ENCODE measurements around the gene TMEM125.

The TMEM125 gene

DNA sequence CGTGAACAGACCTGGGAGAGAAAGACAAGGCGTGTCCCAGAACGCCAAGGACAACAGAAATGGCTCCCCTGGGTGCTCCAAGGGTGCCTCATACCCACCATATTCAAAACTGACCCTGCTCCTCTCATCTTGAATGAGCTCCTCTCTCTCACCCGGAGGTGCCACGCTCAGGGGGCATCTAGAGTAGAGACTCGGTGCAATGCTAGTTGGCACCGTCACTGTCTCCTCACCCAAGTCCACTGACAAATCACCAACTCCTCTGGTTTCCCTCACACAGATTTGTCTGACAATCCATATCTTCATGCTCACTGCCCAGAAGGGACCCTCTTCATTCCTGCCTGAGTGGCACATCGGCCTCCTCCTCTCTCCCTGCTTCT, 5.0 kb downstream of the TMEM125 start:
- no peak for DNase-seq

GRCh38 chr1:43275826-43276620, 6.2 kb downstream of the TMEM125 start:
- DNase-seq, result no peak

- DNase-seq, result no peak
Measured at GRCh38 chr1:43276673-43277072, 6.9 kb downstream of the TMEM125 start.

DNA sequence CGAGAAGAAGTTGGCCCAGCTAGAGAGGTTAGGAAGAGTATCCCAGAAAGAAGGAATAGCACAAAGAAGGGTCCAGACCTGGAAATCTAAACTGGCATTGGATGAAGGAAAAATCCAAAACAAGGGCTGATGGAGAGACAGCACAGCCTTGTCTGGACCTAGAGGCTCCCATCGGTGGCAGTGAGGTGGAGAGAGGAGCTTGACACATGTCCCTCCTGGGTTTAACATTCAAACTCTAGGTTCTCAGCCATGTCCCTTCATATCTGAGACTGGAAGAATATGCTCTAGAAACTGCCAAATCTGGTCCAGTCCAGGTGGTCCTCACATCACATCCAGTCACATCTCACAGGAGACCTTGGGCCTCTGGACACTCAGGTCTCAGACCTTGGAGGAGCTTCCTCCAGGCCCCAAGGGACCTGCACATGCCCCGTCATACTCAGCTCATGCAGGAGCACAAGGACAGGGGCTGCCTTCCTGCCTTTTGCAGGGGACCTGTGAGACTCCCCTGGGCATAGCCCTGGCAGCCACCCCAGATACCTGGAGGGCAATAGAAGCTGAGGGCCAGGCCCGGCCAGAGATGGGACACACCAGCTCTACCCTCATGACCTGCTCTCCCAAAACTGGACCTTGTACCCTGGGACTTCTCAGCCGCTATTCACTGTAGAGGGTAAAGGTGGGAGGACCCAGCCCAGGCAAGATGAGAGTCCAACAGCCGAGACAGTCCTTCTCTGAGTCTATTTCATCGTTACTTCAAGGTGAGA, 7.5 kb downstream of the TMEM125 start:
- DNase-seq, result no peak

DNA sequence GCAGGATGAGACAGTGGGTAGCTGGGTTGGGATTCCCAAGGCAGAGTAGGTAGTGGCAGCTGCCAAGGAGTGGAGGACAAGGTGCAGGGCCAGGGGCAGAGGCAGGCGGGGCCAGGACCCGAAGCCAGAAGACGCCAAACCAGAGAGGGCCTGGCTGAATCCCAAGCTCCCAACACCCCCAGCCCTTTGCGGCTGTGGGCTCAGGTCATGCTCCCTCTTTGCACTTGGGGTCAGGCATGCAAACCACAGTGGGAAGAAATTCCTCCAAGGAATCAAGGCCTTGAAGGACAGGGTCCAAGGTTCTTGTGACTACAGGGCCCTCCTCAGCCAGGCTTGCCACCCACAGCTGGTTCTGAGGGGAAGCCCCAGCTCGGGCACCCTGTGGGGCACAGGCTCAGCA, 9.4 kb downstream of the TMEM125 start:
- DNase-seq, result no peak

DNA sequence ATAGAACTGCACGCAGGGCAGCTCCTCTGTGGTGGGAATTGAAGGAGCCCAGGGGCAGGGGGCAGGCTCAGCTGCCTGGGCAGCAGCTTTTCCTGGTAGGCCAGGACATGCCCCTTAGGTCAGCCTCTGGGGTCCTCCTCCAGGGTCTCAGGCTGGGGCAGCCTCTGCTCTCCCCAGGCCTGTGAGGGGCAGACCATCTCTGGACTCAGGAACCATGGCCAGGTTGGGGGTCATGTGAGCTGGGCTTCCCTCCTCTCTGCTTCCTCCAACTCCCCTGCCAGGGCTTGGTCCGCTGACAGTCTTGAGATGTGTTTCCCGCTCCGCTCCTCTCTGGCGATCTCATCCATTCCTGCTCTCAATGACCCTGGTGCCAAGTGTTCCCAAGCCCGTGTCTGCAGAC, 9.9 kb downstream of the TMEM125 start:
- no peak for DNase-seq

GRCh38 chr1:43280692-43281091, 10.9 kb downstream of the TMEM125 start:
- no peak for DNase-seq

DNA sequence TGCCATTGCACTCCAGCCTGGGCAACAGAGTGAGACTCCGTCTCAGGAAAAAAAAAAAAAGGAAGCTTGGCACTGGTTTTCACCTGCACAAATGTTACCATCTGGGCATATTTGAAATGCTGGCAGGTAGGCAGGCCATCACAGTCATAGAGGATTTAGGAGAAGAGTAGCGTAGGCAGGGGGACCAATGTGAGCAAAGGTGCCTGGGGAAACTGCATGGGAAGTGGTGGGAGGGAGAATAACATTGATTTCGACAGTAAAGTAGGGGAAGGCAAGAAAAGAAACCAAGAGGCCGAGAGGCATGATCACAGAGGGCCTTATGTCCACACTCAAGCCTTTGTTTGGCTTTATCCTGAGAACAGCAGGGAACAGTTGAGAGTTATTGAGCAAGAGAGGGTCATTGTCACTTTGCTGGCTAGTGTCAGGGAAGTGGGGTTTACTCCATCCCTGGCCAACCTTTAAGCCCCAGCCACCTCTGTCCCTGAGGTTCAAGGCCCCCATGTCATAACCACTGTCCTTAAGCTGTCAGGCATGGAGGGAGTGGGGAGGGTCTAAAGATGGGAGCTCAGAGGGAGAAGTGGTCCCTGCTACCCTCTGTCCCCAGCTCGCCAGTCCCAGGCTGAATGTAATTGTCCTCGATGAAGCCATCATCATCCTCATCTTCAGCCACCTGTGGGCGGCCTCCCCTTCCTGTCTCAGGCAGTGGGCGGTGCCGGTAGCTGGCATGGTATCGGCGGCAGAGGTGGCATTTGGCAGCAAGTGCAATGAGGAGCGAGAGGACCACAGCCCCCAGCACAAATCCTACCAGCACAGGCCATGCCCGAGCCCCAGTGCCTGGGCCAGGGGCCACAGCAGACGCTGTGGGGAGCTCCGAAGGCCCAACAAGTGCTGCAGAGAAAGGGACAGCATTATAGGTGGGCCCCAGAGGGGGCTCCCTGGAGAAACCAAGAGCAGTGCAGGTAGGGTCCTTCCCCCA, 12.7 kb downstream of the TMEM125 start:
- no peak for DNase-seq

DNA sequence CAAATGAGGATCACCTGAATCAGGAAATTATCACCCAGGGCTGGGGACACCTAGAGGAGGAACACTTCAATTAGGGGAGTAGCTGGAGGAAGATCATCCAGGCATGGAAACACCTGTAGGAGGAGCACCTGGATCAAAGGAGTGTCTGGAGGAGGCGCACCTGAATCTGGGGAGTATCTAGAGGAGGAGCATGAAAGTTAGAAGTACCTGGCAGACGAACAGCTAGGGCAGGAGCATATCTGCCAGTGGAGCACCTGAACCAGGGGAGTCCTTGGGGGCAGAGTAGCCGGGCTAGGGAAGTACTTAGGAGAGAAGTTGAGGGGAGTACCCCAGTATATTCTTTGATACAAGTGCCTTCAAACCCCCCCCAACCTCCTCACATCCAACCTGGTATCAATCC, 14.3 kb downstream of the TMEM125 start:
- no peak for DNase-seq

- no peak for DNase-seq
Measured at GRCh38 chr1:43284546-43285110, 14.8 kb downstream of the TMEM125 start.

DNA sequence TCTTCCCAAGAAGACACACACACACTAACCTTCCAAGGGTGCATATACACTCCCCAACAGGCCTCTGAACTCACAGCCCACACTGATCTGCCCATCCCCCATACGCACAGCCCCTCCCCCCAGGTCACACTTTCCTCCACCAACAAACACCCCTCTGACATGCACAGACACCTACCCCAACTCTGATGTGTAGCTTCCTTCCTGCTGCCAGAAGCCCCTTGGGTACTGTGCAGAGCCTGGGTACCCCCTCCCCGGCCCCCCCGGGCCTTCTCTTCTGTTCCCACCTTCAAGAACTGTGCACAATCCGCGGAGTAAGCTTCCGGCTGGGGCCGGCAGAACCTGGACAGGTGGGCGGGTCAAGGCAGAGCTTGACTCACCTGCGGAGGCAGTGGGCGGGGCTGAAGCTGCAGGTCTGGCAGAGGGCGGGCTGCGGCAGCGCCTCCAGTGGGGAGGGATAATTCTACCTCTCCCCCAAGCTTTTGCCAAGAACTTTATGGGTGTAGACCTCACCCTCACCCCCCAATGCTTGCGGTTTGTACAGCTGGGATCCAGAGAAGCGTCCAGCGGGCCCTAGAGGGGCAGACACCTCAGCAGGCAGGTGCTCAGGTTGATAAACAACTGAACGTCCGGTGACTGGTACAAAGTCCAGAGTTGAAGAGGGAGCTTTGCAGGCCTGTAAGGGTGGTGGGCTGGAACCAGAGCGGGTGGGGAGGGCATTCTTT, 15.6 kb downstream of the TMEM125 start, which contains the start of gene C1orf210:
Gene C1orf210 (minus strand): TSS at position 313 of the 722 bp plus-strand sequence. CDS start 2,311 bp downstream, outside the sequence.
- no peak for DNase-seq

GRCh38 chr1:43286115-43286514, 16.3 kb downstream of the TMEM125 start:
- DNase-seq, result no peak

DNA sequence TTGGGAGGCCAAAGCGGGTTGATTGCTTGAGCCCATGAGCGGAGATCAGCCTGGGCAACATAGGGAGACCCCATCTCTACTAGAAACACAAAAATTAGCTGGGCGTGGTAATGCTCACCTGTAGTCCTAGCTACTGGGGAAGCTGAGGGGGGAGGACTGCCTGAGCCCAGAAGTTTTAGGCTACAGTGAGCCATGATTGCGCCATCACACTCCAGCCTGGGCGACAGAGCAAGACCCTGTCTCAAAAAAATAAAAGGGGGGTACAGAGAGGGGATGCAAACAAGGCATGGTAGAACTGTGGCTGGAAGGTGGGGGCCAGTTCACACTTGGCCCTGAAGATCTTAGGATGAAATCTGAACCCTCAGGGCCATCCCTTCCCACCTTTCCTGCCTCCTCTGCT, 16.8 kb downstream of the TMEM125 start:
- no peak for DNase-seq

- DNase-seq, result no peak
Measured at GRCh38 chr1:43288058-43288784, 18.4 kb downstream of the TMEM125 start.

- DNase-seq, result no peak
Measured at GRCh38 chr1:43288785-43289706, 19.3 kb downstream of the TMEM125 start.

DNA sequence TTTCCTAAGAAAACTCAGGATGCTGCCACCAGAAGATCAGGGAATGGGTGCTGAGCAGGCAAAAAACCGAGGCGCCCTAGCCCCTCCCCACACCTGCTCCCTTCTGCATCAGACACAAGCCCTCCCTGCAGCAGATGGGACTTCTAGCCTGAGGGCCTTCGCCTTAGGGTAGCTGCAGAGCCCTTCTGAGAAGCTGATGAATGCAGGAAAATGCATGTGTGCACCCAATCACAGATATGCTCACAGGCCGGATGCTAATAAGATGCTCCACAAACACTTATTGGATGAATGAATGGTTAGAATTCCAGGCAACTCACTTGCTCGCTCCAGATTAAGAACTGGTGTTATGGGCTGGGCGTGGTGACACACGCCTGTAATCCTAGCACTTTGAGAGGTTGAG, 22.4 kb downstream of the TMEM125 start:
- no peak for DNase-seq

- no peak for DNase-seq
Measured at GRCh38 chr1:43292679-43293078, 22.9 kb downstream of the TMEM125 start.

DNA sequence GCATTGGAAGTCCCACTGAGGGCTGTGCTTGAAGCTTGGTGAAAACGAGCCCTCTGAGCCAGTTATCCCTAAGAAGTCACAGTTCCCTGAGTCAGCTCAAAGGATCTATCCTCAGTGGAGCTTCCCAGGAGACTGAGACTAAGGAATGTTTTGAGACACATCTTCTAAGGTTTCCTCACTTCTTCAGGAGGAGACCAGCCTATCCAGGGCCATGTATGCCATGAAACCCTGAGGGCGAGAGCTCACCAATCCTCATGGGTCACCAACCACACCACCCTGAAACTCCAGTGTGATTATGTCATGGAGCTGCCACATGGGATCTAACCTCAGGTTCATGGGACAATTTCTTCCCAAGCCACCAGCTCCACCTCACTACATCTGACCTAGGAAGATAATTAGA, 23.4 kb downstream of the TMEM125 start:
- DNase-seq, result no peak

GRCh38 chr1:43293896-43294760, 24.3 kb downstream of the TMEM125 start:
- DNase-seq, result no peak
